LHCN-M2 (cell line): ENCODE results near the gene BRPF3. TPM values are rescaled to one million over a fixed set of nuclear protein-coding genes. Genes with fewer than 3 reads are reported as not detected.
"Not testable (repeated sequence)": the region's sequence is repeated elsewhere in the genome, so short reads cannot be mapped to it uniquely, and the experiment has no call there.

ENCODE experiments used
- DNase-seq: peaks from one replicate; pipeline ENCODE4 v3.0.0-alpha.2; 2012; ENCODE audit warnings: low read depth
- total RNA-seq: library from RNA; depleted of rRNA; stranded (reverse); fragments of >200 nt; gene quantifications from 2 replicates; pipeline ENCODE4 v1.2.3, GENCODE V29; 2014

BRPF3 gene
- total RNA-seq, 1 experiment from 2014 or later = 12.7 TPM

DNA sequence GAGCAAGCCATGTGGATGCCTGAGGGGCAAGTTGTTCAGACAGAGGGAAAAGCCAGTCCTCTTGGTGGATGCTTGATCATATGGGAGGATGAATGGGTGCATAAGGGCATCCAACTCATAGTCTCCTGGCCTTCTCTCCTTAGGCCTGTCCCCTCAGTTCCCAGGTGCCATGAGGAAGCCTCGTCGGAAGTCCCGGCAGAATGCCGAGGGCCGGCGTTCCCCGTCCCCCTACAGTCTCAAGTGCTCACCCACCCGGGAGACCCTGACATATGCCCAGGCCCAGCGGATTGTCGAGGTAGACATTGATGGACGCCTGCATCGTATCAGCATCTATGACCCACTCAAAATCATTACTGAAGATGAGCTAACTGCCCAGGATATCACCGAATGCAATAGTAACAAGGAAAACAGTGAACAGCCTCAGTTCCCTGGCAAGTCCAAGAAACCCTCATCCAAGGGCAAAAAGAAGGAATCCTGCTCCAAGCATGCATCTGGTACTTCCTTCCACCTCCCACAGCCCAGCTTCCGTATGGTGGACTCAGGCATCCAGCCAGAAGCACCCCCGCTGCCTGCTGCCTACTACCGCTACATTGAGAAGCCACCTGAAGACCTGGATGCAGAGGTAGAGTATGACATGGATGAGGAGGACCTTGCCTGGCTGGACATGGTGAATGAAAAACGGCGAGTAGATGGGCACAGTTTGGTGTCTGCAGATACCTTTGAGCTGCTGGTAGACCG, 3.8 kb downstream of the BRPF3 start:
- DNase-seq = no peak

DNA sequence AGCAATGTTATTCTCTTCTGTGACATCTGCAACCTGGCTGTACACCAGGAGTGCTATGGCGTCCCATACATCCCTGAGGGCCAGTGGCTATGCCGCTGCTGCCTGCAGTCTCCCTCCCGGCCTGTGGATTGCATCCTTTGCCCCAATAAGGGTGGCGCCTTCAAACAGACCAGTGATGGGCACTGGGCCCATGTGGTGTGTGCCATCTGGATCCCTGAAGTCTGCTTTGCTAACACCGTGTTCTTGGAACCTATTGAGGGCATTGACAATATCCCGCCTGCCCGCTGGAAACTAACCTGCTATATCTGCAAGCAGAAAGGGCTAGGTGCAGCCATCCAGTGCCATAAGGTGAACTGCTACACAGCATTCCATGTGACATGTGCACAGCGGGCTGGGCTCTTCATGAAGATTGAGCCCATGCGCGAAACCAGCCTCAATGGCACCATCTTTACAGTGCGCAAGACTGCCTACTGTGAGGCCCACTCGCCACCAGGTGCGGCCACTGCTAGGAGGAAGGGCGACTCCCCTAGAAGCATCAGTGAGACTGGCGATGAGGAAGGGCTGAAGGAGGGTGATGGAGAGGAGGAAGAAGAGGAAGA, 4.6 kb downstream of the BRPF3 start:
- no peak for DNase-seq

DNA sequence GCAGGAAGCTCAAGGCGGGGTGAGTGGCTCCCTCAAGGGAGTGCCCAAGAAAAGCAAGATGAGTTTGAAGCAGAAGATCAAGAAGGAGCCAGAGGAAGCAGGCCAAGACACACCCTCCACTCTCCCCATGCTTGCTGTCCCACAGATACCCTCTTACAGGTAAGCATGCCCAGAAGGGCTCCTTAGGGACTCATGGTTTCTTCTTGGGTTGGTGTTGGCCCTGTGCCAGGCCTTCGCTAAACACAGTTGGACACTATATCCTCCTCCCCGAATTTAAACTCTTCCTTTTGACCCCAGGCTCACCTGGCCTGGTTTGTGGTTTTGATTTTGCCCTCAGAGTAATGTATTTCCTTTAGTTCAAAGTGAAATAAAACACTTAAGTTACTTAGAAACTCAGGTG, 5.1 kb downstream of the BRPF3 start:
- no peak for DNase-seq

DNA sequence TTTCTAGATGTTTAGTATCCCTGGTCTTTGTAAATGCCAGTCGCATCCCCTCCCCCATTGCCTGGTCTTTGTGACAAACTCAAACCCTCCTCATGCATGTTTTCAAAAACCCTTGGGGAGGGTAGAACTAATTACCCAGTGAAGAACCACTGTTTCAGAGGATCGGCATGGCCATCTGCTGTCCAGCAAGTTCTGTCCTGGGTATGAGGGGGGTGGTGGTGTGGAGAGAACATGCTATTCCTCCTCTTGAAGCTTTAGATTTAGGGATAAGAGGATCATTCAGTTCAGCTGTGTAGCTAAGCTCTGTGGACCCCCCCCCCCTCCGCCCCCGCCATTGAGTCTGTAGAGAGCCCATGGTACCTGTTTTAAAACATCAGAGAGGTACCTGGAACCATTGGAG, 5.6 kb downstream of the BRPF3 start:
- DNase-seq = no peak

DNA sequence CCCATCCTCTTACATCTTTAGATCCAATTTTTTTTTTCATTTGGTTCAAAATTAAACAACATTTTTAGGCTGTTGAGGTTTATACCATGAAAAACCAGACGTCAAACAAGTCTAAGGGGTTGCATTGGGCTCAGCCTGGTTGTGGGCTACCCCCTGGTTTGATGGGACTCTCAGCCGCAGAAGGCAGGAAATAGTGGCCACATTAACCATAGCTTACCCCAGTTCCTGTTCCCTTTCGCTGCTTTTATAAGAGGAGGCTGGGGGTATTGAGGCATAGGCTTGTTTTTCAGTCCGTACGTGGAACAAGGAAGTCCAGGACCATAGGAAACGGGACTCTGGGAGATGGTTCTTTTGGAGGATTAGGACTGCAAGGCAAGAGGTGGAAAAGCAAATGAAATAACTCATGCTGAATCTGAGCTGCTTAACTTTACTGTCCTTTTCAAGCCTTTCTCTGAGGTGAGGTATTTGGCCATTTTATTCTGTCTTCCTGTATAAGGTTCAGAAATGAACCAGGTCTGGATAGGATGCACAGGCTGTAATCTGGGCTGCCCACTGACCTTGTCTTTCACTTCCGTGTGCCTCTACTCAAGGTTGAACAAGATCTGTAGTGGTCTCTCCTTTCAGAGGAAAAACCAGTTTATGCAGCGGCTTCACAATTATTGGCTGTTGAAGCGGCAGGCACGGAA, 7.7 kb downstream of the BRPF3 start:
- DNase-seq = no peak

DNA sequence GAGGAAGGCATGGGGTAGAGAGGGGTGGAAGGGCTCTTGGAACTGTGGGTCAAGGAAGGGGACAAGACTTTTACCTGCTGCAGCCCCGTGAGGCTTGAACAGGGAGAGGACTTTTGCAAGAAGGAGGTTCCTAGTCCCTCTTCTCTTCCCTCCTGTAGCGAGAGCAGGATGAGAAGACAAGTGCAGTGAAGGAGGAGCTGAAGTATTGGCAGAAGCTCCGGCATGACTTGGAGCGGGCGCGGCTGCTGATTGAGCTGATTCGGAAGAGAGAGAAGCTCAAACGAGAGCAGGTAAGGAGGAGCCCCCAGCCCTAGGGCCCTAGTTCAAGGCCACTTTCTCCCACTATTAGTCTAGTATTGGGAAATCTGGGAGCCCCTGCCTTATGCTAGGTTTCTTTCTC, 10.6 kb downstream of the BRPF3 start:
- DNase-seq = no peak

DNA sequence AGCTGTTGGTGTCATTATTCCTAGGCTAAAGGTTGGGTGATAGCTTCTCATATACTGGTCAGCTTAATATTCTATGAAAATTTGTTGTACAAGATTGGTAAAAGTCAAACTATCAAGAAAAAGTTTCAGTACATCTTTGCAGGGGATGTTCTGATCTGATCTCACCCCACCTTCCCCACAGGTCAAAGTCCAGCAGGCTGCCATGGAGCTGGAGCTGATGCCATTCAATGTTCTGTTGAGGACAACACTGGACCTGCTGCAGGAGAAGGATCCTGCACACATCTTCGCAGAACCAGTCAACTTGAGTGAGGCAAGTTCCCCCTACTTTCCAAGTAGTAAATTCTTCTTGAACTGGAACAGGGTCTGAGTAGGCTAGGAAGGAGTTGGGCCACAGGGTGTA, 13.1 kb downstream of the BRPF3 start:
- DNase-seq = no peak

DNA sequence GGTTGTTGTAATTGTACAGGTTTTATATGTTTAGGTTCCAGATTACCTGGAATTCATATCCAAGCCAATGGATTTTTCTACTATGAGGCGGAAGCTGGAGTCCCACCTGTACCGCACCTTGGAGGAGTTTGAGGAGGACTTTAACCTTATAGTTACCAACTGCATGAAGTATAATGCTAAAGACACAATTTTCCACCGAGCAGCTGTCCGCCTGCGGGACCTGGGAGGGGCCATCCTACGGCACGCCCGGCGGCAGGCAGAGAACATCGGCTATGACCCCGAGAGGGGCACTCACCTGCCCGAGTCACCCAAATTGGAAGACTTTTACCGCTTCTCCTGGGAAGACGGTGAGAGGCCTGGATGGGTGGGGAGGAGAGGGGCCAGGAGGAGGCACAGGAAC, 13.6 kb downstream of the BRPF3 start:
- no peak for DNase-seq

DNA sequence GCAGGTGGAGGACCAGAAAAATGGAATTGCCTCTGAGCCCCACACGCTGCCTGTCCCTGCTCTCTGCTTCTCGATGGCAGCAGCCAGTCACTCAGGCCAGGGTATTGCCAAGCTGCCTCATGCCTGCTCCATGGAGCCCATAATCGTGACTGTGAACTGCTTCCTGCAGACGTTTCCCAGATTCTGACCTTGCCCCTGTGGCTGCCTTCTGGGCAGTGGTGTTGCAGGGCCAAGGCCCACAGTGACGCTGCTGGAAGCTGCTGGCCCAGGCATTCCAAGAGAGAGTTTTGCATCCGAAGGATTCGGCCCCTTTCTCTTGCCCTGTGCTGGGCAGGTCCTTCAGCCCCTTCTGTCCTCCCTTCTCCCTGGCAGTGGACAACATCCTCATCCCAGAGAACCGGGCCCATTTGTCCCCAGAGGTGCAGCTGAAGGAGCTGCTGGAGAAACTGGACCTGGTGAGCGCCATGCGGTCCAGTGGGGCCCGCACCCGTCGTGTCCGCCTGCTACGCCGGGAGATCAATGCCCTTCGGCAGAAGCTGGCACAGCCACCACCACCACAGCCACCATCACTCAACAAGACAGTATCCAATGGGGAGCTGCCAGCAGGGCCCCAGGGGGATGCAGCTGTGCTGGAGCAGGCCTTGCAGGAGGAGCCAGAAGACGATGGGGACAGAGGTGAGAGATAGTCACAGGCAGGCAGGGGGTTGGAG, 14.5 kb downstream of the BRPF3 start:
- DNase-seq = no peak

DNA sequence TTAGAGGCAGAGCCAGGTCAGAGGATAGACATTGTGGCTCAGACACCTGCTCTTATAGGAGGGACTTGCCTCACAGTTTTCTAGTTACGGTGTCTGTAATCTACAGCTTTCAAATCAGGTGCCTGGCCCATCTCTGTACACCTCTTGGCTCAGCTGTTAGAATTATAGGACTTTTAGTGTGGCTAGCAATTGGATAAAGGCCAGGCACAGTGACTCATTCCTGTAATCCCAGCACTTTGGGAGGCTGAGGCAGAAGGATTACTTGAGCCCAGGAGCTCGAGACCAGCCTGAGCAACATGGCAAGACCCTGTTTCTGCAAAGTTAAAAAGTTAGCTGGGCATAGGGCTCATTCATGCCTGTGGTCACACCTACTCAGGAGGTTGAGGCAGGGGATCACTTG, 20.0 kb downstream of the BRPF3 start:
- peak; percentile 27 for DNase-seq

DNA sequence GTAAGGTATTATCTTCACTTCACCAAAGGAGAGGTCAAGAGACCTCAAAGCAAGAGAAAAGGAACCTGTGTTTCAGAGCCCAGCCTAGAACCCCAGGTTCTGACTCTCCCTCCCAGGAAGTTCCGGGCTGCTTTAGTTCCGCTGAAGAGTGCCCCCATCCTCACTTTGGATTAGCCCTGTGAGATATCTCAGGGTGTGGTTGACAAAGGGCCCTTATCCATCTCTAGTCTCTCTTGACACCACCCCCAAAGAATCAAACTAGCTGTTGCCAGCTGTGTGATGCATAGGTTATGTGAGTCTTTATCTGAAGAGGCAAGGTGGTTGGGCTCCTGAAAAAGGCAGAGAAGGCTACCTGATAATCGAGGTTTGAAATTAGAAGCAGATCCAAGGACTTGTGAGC, 20.6 kb downstream of the BRPF3 start:
- no peak for DNase-seq

DNA sequence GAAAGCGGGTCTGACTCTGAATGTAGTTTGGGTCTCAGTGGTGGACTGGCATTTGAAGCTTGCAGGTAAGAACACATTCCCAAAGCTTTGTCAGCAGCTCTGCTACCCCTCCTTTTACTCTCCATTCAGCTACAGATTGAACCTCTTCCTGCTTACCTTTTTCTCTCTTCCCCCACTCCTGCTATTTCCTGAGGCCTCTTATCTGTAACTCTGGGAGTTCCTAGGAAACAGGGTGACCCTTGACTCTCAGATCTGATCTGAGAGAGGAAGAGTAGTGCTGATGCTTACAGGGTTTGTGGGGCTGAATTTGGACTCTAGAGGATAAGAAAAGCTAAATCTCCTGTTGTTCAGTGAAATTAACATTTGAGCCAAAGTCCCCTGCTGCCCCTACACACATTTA, 21.4 kb downstream of the BRPF3 start:
- no peak for DNase-seq

DNA sequence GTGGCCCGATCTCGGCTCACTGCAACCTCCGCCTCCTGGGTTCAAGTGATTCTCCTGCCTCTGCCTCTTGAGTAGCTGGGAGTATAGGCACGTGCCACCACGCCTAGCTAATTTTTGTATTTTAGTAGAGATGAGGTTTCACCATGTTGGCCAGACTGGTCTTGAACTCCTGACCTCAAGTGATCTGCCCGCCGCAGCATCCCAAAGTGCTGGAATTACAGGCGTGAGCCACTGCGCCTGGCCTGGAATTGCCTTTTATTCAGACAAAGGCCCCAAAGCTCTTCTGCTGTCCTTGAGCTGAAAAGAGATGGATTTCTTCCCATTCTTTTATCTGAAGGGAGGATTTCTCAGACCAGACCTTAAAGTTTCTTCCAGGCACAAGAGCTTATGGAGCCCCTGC, 22.0 kb downstream of the BRPF3 start:
- DNase-seq = not testable (repeated sequence)

DNA sequence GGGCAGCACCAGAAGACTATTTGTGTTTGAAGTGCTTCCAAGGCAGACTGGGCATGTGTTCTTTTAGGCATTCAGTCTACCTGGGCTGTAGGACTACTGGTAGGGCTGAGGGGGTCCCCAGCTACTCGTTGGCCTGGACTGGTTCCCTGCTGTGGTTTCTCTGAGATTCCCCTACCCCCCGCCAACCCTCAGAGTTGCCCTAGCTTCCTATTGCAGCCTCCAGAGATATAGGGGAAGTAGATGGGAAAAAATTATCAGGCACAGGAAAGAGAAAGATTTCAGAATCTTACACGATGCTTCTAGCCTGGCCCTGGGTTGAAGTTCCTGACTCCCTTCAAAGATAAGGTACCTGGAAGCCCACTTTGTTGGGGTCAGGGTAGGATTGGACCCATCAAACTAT, 22.5 kb downstream of the BRPF3 start:
- DNase-seq = no peak

DNA sequence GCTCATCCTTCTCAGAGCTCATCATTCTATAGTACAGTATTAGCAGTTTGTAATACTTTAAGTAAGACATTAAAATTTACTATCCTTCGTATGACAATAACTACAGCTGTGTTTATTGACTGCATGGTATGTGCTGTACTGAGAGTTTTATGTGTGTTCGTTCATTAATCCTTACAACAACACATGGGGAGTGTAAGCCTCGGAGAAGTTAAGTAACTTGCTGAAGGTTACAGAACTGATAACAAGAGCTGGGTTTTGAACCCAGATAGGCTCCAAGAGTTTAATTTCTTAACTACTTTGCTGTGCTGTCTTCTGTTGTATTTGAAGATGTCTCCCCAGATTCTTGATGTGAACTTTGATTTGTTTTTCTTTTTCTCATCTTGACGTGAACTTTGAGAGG, 23.7 kb downstream of the BRPF3 start:
- no peak for DNase-seq

DNA sequence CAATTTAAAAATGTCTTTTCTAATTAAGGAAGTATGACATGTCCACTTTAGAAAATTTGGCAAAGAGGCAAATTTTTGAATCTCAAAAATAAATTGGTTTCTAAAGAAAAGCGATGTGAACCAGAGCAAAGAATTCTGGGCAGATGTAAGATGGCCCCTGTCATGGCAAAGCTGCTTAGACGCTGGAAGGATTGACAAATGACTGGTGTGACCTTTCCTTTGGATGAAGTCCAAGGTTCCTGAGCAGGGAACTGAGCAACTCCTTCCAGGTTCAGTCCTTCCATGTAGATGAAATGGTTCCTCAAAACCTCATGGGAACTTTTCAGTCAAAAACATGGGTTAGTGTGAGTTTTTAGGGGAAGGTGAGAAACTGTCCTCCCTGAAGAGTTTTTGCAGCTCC, 25.1 kb downstream of the BRPF3 start:
- DNase-seq = no peak

DNA sequence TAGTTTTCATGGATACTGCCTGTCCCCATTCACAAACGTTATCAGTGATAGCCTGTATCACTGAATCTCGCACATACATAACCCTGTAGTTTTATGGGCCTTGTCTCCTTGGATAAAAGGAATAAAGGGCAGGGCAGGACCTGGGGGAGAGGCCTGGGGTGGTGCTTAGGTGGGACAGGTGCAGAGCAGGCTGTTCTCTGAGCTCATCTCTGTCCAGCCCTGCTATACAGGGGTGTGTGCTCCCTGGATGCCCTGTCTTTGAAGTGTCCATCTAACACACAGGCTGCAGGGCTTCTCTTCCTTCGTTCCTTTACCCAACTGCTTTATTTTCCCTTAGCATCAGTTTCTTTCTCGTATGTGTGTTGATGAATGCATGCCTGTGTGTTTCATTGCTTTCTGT, 26.4 kb downstream of the BRPF3 start:
- no peak for DNase-seq

DNA sequence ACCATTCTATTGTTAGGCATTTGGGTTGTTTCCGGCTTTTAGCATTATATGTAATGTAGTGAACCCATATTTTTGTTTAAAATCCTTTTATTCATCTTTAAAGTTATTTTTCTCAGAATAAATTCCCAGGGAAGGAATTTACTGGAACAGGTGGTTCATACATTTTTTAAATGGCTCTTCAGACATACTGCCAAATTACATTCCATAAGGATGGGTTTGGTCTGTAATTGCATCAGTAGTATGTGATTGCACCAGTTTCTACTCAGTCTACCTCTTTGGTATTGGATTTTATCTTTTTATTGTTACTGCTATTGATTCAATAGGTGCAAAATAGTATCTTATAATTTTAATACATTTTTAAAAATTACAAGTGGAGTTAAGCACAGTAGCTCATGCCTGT, 27.2 kb downstream of the BRPF3 start:
- DNase-seq = no peak

DNA sequence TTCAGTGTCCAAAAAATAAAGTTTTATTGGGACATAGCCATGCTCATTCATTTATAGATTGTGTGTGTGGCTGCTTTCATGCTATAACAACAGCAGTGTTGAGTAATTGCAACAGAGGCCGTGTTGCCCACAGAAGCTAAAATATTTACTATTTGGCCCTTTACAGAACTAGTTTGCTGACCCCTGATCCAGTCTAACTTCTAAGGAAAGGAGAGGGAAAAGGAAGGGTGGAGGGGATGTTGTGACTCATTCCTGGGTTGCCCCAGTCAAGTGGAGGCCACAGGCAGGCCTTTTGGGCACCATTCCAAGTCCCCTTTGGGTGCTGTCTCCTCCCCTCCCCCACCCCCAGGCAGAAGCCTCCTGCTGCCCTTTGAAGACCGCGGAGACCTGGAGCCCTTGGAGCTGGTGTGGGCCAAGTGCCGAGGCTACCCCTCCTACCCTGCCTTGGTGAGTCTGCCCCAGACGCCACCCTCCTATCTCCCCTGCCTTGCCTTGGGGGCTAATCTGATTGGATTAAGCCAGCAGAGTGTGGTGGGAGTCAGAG, 28.4 kb downstream of the BRPF3 start:
- peak; percentile 1 for DNase-seq

DNA sequence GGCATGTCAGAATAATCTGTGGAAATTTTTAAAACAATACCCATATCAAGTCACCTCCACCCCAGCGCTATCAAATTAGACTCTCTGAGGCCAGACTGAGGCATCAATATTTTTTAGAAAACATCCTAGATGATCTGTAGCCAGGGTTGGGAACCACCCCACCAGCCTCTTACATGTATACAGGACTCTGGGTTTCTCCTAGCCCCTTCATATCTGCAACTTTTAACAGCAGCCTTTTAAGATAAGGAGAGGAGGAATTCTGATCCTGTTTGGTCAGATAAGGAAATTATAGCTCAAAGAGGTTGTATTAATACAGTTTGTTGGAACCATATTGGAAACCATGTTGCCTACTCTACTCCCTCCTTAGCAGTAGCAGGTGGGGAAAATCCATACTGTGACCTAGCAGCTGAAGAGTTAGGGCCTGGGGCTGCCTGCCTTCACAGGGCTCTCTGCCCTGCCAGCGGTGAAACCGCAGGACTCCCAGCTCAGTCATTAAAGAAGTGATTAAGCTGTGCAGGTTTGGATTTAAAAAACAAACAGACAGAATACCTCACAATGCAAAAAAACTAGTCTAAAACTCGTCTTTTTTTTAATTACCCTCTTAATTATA, 30.0 kb downstream of the BRPF3 start:
- no peak for DNase-seq

DNA sequence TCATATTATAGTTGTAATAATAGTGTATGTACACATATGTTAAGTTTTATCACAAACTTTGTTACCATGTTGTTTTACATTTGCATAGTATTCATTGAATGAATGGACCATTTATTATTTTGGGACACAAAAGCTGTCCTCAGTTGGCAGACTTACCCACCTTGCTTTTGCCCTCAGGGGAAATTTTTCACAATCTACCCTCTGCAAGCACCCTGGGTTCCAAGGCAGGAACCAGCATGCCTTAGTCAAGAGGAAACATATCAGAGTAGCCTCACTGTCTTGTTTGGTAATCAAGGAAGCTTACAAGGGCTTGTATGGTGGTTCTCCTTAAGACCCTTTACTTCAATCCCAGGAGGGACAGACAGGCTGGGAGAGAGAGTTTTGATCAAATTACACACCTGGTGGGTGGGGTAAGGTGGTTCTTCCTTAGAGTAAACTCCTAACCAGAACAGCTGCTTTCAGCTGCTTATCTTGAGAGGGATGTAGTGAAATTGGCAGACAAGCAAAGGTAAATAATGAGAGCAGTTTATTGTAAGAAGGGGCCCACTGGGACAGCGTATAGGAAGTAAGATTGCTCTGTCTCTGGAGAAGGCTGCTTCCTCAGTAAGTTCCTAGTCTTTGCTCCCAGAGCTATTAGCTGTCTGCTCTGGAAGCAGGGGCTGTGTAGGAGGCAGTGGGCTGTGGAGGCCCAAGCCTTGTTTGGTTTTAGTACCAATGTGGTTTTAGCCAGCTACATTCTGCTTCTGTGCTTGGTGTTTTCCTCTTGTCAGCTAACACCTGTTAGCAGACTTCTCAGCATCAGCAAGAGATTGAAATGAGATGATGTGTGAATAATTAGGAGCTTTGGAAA, 31.1 kb downstream of the BRPF3 start:
- peak; percentile 4 for DNase-seq
